Activated T-cell treated with anti-CD3 and anti-CD28 coated beads for 24 hours (primary cell): ENCODE results near the gene PSME3.
"Not testable (repeated sequence)": the region's sequence is repeated elsewhere in the genome, so short reads cannot be mapped to it uniquely, and the experiment has no call there.

Experiments used
- DNase-seq: peaks from one replicate; pipeline ENCODE4 v3.0.0-alpha.2; 2020; ENCODE audit warnings: low read depth

The PSME3 gene

GRCh38 chr17:42878123-42878880 lies 45.1 kb downstream of the PSME3 start:
- no peak for DNase-seq

- DNase-seq = no peak
Measured at GRCh38 chr17:42878924-42879595, 45.9 kb downstream of the PSME3 start.

GRCh38 chr17:42879596-42879985 lies 46.4 kb downstream of the PSME3 start:
- no peak for DNase-seq

GRCh38 chr17:42880776-42881310 lies 47.6 kb downstream of the PSME3 start:
- DNase-seq = no peak

GRCh38 chr17:42881706-42882105 lies 48.5 kb downstream of the PSME3 start:
- not testable (repeated sequence) for DNase-seq

- DNase-seq = no peak
Measured at GRCh38 chr17:42882166-42882565, 49.0 kb downstream of the PSME3 start.

- DNase-seq = no peak
Measured at GRCh38 chr17:42883802-42884558, 50.8 kb downstream of the PSME3 start.

GRCh38 chr17:42885806-42886205 lies 52.6 kb downstream of the PSME3 start:
- DNase-seq = not testable (repeated sequence)

GRCh38 chr17:42886283-42887176 lies 53.3 kb downstream of the PSME3 start:
- DNase-seq = no peak

- no peak for DNase-seq
Measured at GRCh38 chr17:42889809-42890208, 56.6 kb downstream of the PSME3 start.

- DNase-seq = no peak
Measured at GRCh38 chr17:42891539-42892152, 58.4 kb downstream of the PSME3 start.

GRCh38 chr17:42893359-42893758 lies 60.2 kb downstream of the PSME3 start:
- DNase-seq = no peak
